Measurements from ENCODE around the gene MAL.

Gene MAL

DNA sequence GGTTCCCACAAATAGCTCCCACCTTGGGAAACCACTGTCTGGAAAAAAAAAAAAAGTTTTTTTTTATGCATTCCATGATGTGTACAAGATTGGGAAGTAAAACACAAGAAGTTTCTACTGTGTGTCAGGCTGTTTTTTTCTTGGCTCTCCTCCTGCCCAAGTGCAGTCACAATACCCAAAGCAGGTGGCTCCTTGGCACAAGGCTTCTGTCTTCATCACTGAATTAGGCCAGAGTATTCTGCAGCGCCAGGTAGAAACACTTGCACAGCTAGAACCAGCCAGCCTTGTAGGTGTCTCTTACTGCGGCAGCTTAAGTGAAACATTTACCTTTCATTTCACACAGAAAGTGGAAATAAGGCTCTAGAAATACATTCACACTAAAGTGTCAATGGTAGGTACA, 23.8 kb upstream of the MAL start:
- peaks cover 4% of the 10 kb centered on the region for H3K27me3 ChIP-seq (ENCODE audit: insufficient read depth, poor library complexity, severe bottlenecking)
- TF ChIP-seq SPI1 (IDR thresholded peaks at IDR 0.05; ENCODE audit: borderline replicate concordance, low read depth) (no peak), POLR2AphosphoS5 (IDR thresholded peaks at IDR 0.05; ENCODE audit: low read depth) (no peak), GABPA (IDR thresholded peaks at IDR 0.05; ENCODE audit: low read depth) (no peak)
- TF ChIP-seq, protein P1, sequence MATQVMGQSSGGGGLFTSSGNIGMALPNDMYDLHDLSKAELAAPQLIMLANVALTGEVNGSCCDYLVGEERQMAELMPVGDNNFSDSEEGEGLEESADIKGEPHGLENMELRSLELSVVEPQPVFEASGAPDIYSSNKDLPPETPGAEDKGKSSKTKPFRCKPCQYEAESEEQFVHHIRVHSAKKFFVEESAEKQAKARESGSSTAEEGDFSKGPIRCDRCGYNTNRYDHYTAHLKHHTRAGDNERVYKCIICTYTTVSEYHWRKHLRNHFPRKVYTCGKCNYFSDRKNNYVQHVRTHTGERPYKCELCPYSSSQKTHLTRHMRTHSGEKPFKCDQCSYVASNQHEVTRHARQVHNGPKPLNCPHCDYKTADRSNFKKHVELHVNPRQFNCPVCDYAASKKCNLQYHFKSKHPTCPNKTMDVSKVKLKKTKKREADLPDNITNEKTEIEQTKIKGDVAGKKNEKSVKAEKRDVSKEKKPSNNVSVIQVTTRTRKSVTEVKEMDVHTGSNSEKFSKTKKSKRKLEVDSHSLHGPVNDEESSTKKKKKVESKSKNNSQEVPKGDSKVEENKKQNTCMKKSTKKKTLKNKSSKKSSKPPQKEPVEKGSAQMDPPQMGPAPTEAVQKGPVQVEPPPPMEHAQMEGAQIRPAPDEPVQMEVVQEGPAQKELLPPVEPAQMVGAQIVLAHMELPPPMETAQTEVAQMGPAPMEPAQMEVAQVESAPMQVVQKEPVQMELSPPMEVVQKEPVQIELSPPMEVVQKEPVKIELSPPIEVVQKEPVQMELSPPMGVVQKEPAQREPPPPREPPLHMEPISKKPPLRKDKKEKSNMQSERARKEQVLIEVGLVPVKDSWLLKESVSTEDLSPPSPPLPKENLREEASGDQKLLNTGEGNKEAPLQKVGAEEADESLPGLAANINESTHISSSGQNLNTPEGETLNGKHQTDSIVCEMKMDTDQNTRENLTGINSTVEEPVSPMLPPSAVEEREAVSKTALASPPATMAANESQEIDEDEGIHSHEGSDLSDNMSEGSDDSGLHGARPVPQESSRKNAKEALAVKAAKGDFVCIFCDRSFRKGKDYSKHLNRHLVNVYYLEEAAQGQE (IDR thresholded peaks at IDR 0.05; ENCODE audit: insufficient replicate concordance, low read depth), result no peak
- TF ChIP-seq, protein P2, sequence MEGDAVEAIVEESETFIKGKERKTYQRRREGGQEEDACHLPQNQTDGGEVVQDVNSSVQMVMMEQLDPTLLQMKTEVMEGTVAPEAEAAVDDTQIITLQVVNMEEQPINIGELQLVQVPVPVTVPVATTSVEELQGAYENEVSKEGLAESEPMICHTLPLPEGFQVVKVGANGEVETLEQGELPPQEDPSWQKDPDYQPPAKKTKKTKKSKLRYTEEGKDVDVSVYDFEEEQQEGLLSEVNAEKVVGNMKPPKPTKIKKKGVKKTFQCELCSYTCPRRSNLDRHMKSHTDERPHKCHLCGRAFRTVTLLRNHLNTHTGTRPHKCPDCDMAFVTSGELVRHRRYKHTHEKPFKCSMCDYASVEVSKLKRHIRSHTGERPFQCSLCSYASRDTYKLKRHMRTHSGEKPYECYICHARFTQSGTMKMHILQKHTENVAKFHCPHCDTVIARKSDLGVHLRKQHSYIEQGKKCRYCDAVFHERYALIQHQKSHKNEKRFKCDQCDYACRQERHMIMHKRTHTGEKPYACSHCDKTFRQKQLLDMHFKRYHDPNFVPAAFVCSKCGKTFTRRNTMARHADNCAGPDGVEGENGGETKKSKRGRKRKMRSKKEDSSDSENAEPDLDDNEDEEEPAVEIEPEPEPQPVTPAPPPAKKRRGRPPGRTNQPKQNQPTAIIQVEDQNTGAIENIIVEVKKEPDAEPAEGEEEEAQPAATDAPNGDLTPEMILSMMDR (IDR thresholded peaks at IDR 0.05; ENCODE audit: insufficient read depth, low read length), result no peak

DNA sequence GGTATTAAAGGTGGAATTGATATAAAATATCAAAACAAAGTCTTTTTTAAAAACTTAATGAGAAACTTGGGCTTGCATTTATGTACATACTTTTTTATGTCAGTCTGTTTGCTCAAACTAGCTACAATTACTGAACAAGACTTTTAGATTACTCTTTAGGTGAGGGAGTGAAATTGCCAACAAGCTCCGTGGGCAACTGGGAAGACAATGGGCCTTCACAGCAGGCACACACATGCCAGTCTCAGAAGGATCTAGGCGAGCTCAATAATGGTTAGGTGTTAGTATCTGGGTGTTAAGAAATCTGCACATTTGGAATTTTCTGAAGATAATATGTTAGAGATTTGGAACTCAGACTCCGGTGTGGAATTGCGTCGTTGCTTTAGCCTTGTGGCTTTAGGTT, 23.0 kb upstream of the MAL start:
- Histone ChIP-seq H3K27me3 (ENCODE audit: insufficient read depth, poor library complexity, severe bottlenecking) (peaks cover 4% of the 10 kb centered on the region), H3K27ac (replicated peaks) (no peak overlapping the region), H3K4me3 (replicated peaks; ENCODE audit: insufficient read depth, low read length) (no peak overlapping the region)
- TF ChIP-seq GABPA (IDR thresholded peaks at IDR 0.05; ENCODE audit: low read depth), result no peak
- no peak for DNase-seq (ENCODE audit: low read depth in 1 of 2, low spot score in 1 of 2)

More for the DNA sequence above, 23.8 kb upstream of the MAL start:
- no peak overlapping the region for H3K27ac ChIP-seq (replicated peaks)
- DNase-seq (ENCODE audit: low read depth in 1 of 2, low spot score in 1 of 2), result no peak
- H3K4me3 ChIP-seq (replicated peaks; ENCODE audit: insufficient read depth, low read length), result no peak overlapping the region

DNA sequence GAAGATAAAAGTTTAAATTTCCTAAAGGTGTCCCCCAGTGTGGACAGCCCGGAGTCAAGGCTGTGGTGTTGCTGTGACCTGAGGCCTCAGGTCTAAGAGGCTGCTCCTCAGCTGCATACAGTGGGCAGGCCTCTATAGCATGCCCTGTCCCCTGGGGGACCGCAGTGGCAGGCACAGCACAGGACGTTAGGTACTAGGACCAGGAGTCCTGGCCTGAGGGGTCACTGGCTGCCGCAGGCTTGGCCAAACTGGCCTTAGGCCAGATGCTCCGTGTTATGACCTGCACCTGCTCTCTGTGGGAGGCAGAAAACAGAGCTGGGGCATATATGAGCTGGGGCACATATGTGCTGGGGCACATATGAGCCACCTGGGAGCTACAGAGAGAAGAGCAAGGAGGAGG, 21.2 kb upstream of the MAL start:
- DNase-seq (ENCODE audit: low read depth in 1 of 2, low spot score in 1 of 2), result no peak
- H3K27me3 ChIP-seq (ENCODE audit: insufficient read depth, poor library complexity, severe bottlenecking), result peaks cover 4% of the 10 kb centered on the region
- no peak overlapping the region for H3K27ac ChIP-seq (replicated peaks)
- no peak for TF ChIP-seq GABPA (IDR thresholded peaks at IDR 0.05; ENCODE audit: low read depth)
- TF ChIP-seq, protein P2 (IDR thresholded peaks at IDR 0.05; ENCODE audit: insufficient read depth, low read length), result no peak
- TF ChIP-seq, protein P1 (IDR thresholded peaks at IDR 0.05; ENCODE audit: insufficient replicate concordance, low read depth), result no peak
- TF ChIP-seq SPI1 (IDR thresholded peaks at IDR 0.05; ENCODE audit: borderline replicate concordance, low read depth), result no peak
- TF ChIP-seq POLR2AphosphoS5 (IDR thresholded peaks at IDR 0.05; ENCODE audit: low read depth), result no peak
- H3K4me3 ChIP-seq (replicated peaks; ENCODE audit: insufficient read depth, low read length), result no peak overlapping the region

DNA sequence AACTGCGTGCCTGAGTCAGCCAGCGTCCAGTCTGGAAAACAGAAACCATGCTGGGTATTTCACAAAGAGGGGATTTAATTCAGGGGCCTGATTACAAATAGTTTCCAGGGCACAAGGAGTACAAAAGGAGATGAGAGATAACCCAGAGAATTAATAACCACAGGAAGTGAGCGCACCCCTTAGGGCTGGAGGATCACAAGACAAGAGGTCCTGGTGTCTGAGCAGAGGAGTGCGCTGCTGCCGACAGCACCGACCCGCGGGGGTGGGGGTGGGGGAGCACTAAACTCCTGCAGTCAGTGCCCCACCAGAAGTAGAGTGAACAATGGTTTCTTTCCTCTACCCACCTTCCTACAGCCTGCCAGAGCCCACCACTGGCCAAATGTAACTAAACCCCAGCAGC, 20.8 kb upstream of the MAL start:
- peaks cover 4% of the 10 kb centered on the region for H3K27me3 ChIP-seq (ENCODE audit: insufficient read depth, poor library complexity, severe bottlenecking)
- DNase-seq (ENCODE audit: low read depth in 1 of 2, low spot score in 1 of 2), result no peak
- TF ChIP-seq, protein P1 (IDR thresholded peaks at IDR 0.05; ENCODE audit: insufficient replicate concordance, low read depth), result no peak
- TF ChIP-seq, protein P2 (IDR thresholded peaks at IDR 0.05; ENCODE audit: insufficient read depth, low read length), result no peak
- no peak overlapping the region for H3K4me3 ChIP-seq (replicated peaks; ENCODE audit: insufficient read depth, low read length)
- H3K27ac ChIP-seq (replicated peaks), result no peak overlapping the region

Data from HL-60 (cell line).